Ectodermal cell (in vitro differentiated cells): Measurements from ENCODE around the gene TSC22D3.

Experiments
- H3K27ac ChIP-seq: 2 replicates; pipeline ENCODE4 v1.7.0; 2013; ENCODE audit warnings: mild to moderate bottlenecking, low read depth, low read length; ENCODE audit not compliant: insufficient read depth, poor library complexity, severe bottlenecking
- H3K27me3 ChIP-seq: 2 replicates; pipeline ENCODE4 v1.7.0; 2013; ENCODE audit warnings: mild to moderate bottlenecking, low read length; ENCODE audit not compliant: insufficient read depth, control insufficient read depth, poor library complexity, severe bottlenecking
- H3K36me3 ChIP-seq: one replicate; pipeline ENCODE4 v1.7.0; 2013; ENCODE audit warnings: low read length; ENCODE audit not compliant: control insufficient read depth, insufficient read depth
- H3K4me1 ChIP-seq: one replicate; pipeline ENCODE4 v1.7.0; 2013; ENCODE audit warnings: low read length; ENCODE audit not compliant: control insufficient read depth, insufficient read depth
- H3K4me3 ChIP-seq: 2 replicates; pipeline ENCODE4 v1.7.0; 2013; ENCODE audit warnings: low read depth, low read length, control low read depth; ENCODE audit not compliant: insufficient read depth
- H3K9me3 ChIP-seq: 2 replicates; pipeline ENCODE4 v1.7.0; 2013; ENCODE audit warnings: mild to moderate bottlenecking, low read length, moderate library complexity; ENCODE audit not compliant: control insufficient read depth
- WGBS, 2 experiments: methylation state at CpG; one replicate each; pipeline ENCODE4 v1.1.7; 2013; ENCODE audit warnings: missing lambda C conversion rate in 2 of 2; 5-methylcytosine and 5-hydroxymethylcytosine counted together

Gene TSC22D3

DNA sequence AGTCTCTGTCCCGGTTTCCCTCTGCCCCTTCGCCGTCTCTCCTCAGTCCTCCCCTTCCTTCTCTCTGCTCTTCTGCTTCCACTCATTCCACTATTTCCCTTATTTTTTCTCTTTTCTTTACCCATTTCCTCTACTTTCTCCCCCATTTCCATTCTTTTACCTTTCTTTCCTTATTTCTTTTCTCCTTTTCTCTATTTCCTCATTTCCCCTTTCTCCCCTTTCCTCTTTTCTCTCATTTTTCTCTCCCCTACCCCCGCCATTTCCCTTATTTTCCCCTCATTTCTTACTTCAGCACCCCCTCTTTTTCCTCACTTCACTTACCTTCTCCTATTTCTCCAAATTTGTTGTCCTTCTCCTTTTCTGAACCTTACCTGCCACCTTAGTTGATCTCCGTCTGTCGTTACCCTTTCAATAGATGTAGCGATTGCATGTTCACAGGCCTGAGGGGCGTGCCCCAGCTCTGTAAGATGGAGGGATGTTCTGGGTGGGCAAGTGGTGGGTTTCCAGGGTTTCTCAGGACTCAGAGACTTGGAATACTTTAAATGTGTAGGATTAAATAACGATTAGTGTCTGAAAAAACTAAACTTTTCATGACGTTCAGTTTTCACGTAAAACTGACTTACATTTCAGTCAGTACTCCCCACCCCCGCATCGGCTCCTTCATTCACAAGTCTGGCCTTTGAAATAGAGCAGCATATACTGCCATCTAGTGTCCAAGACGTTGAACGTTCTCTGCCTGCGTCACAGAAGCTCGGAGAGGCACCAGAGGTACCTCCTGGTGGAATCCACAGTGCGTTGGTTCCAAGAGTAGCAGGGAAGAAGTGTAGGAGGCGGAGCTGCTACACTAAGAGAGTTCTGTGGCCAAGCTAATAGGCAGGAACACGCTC, 1.3 kb upstream of the TSC22D3 start:
- H3K9me3 ChIP-seq: no peaks in the 10 kb centered on the region
- WGBS, 2 experiments: 6% methylated on average over 19 to 20 of the region's 20 CpGs
- peak overlapping the region; percentile 30 for H3K4me3 ChIP-seq
- H3K27ac ChIP-seq: no peak overlapping the region
- peaks cover 39% of the 10 kb centered on the region for H3K27me3 ChIP-seq
- H3K36me3 ChIP-seq: no peaks in the 10 kb centered on the region
- H3K4me1 ChIP-seq: no peaks in the 10 kb centered on the region

DNA sequence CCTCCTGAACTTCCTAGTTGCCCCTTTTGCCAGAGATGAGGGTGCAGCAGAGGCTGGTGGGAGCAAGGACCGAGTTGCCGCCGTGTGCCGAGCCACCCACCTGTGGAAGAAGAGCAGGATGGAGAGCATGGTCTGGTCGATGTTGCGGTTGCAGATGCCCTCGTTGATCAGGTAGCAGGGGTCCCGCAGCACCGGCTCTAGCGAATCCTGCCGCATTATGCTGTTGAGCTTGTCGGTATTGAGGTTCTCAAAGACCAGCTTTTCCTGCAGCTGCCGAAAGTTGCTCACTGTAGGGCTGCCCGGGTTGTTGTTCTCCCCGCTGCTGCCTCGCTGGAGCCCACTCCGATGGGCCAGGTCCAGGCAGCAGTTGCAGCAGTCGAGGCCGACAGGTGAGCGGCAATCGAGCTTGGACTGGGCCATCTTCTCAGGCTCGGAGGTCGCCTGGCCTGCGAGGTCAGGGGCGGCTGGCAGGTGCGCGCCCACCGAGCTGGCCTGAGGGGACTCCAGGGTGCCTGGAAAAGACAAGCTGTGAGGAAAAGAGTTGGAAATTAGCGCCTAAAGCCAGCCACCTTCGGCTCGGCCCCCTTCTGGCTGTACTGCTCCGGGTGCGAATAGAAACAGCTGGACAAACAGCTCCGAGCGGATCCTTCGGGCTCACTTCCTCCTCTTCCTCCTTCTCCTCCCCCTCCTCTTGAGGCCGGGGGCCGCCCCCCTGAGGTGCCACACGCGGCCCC, 420 bp downstream of the TSC22D3 start:
- 6% methylated on average over 36 to 40 of the region's 40 CpGs for WGBS, 2 experiments
- no peak overlapping the region for H3K27ac ChIP-seq
- H3K27me3 ChIP-seq: peaks cover 39% of the 10 kb centered on the region
- H3K4me3 ChIP-seq: peak overlapping the region; percentile 30
- no peaks in the 10 kb centered on the region for H3K36me3 ChIP-seq
- H3K4me1 ChIP-seq: no peaks in the 10 kb centered on the region
- H3K9me3 ChIP-seq: no peaks in the 10 kb centered on the region

DNA sequence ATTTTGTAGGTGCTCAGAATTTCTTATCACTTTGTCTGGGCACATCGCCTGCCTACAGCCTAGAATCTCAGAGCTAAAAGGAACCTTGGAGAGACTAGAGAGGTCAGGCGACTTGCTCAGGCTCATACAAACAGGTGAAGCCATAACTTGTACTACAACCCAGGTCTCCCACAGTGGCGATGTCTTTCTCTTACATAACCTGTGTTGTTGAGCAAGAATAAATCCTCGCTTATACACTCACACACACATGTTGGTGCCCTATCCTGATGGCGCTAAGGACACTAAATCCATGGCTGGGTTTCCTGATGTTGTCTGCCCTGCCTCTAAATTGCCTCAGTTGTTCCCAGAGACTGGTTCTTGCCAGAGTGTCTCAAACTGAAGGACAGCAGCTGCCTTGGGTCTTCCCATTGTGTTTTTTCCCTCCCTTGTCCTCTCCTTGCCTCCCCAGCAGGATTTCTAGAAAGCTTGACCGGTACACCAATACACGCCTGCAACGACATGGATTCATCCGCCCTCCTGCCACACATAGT, 1.6 kb downstream of the TSC22D3 start:
- Histone ChIP-seq H3K9me3 (no peaks in the 10 kb centered on the region), H3K27me3 (peaks cover 39% of the 10 kb centered on the region), H3K27ac (no peak overlapping the region), H3K36me3 (no peaks in the 10 kb centered on the region), H3K4me1 (no peaks in the 10 kb centered on the region), H3K4me3 (no peak overlapping the region)
- WGBS, 2 experiments: 66 to 70% methylated on average over 9 of the region's 9 CpGs

DNA sequence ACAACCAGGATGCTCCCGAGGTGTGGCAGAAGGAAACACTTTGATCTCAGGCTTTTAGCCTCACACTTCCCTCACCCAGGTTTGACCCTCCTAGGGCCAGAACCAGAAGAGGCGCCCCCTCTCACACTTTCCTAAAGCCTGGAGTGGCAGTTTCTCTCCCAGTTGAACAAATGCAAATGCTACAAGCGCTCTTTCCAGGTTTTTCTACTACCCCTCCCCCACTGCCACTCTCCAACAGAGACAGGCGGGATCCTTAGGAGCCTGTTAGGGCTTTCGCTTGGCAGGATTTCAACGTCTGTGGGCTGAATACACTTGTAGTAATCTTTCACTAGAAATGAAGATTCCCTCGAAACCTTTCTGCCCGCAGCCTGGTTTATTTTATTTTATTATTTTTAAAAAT, 2.4 kb downstream of the TSC22D3 start:
- Histone ChIP-seq H3K4me3 (no peak overlapping the region), H3K27me3 (peaks cover 39% of the 10 kb centered on the region), H3K4me1 (no peaks in the 10 kb centered on the region), H3K27ac (no peak overlapping the region), H3K36me3 (no peaks in the 10 kb centered on the region), H3K9me3 (no peaks in the 10 kb centered on the region)
- 2 to 5% methylated on average over 6 of the region's 8 CpGs for WGBS, 2 experiments

DNA sequence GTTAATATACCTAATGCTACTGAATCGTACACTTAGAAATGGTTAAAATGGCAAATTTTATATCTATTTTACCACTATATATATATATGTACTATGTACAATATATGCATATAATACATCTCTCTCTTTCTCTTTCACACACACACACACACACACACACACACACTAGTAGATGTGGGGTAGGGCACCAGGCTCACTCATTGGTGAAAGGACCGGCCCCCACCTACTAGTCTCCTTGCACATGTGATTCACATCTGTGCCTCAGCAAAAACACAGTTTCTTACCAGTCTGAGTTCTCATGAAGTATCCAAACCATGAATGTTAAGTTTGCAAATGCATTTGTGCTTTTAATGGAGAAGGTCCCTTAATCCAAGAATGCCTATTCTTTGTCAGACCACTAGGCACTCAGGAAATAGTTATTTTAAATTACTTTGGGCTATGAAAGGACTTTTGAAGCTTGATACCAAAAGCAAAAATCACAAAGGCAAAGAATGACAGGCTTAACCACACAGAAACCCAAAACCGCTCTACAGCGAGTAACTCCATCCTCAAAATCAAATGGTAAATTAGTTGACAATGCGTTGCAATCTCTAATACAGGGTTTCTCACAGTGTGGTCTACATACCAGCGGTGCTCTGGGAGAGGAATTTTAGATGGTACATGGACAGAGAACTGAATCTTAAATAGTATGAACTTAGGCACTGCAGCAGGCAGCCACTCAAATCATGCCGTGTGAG, 5.8 kb downstream of the TSC22D3 start:
- no peaks in the 10 kb centered on the region for H3K4me1 ChIP-seq
- H3K36me3 ChIP-seq: no peaks in the 10 kb centered on the region
- no peak overlapping the region for H3K4me3 ChIP-seq
- H3K27me3 ChIP-seq: peaks cover 16% of the 10 kb centered on the region
- H3K27ac ChIP-seq: no peak overlapping the region
- 93 to 95% methylated on average over 4 to 6 of the region's 7 CpGs for WGBS, 2 experiments
- H3K9me3 ChIP-seq: no peaks in the 10 kb centered on the region

DNA sequence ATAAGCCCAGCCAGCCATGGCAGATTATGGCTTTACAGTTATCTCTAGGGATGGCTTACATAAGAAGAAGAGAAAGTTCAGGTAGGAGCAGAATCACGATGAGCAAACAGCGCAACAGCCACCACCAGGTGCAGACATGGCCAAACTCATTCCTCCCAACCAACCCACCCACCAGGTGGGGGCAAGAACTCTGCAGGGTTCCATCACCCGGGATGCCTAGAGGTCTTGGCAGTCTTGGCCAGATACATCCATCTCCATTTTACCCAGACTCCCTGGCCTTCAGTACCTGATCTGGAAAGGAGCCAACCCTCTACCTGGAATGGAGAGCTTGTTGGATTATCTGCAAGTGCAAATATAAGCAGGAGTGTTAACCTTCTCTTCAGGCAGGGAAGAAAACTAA, 7.5 kb downstream of the TSC22D3 start:
- H3K9me3 ChIP-seq: no peaks in the 10 kb centered on the region
- no peaks in the 10 kb centered on the region for H3K27me3 ChIP-seq
- no peak overlapping the region for H3K4me3 ChIP-seq
- no peak overlapping the region for H3K27ac ChIP-seq
- H3K4me1 ChIP-seq: no peaks in the 10 kb centered on the region
- 86 to 97% methylated on average over 3 of the region's 3 CpGs for WGBS, 2 experiments
- H3K36me3 ChIP-seq: no peaks in the 10 kb centered on the region

DNA sequence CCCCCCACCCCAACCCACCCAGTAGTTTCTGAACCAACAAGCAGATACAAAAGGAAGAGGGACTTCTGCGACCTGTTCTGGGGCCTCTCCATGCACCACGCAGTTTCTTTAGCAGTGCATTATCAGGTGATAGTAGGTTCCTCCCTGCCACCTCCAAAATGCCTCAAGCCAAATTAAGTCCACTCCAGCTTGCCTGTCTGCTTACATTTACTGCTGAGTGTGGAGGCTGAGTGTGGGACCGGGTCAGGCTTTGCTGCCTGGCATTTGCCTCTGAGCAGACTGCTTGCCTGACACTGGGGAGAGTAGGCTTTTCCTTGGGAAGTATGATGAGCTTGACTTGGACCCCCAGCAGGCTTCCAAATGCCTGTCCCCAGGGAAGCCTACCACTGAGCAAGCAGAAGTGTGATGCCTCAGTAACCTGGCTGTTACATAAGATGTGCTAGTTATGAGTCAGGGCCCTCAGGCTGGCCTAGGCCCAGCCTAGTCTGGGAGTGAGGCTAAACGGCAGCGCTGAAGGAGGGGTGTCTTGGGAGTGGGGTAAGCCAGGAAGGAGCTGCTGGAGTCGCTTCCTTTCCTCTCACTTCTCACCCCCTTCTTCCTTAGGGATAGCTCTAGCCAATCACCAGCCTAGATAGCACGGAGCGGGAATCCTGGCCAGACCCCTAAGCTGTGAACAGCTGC, 9.0 kb downstream of the TSC22D3 start:
- Histone ChIP-seq H3K27ac (no peak overlapping the region), H3K27me3 (no peaks in the 10 kb centered on the region), H3K4me1 (no peaks in the 10 kb centered on the region), H3K4me3 (no peak overlapping the region), H3K9me3 (no peaks in the 10 kb centered on the region), H3K36me3 (no peaks in the 10 kb centered on the region)
- 79 to 88% methylated on average over 3 to 8 of the region's 8 CpGs for WGBS, 2 experiments

DNA sequence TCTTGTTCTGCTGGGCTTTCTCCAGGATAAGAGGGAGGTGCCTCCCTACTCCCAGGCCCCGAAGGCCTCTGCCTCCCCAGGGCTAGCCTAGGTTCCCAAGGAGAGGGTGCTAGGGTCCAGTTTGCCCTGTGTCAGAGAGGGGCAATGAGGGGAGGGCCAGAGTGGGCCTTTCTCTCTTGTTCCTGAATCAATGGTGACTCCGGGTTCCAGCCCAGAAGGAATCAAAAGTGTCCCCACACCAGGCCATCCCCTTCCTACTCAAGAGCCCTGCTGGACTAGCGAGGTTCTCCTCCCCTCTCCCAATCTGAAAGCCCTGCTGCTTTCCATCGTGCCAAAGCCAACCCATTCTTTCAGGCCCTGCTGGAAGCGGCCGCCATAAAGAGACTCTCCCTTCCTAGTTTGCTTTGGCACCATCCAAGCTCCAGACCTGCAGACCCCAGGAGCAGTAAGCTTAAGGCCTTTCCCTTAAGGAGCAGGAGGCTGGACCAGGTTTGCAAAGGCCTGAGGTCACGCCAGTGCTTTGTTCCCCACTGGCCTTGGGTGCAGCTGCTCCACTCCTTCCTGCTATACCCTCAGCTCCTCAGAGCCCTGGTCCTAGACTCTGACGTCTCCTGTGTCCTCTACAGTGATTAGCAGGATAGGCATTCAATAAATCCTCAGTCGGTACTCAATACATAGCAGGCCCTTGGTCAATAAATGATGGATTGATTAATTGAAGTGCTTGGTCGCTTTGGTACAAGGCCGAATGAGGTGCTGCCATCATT, 10.6 kb downstream of the TSC22D3 start:
- no peaks in the 10 kb centered on the region for H3K4me1 ChIP-seq
- H3K9me3 ChIP-seq: no peaks in the 10 kb centered on the region
- no peaks in the 10 kb centered on the region for H3K27me3 ChIP-seq
- H3K36me3 ChIP-seq: no peaks in the 10 kb centered on the region
- no peak overlapping the region for H3K4me3 ChIP-seq
- no peak overlapping the region for H3K27ac ChIP-seq
- WGBS, 2 experiments: 92 to 93% methylated on average over 11 of the region's 11 CpGs

DNA sequence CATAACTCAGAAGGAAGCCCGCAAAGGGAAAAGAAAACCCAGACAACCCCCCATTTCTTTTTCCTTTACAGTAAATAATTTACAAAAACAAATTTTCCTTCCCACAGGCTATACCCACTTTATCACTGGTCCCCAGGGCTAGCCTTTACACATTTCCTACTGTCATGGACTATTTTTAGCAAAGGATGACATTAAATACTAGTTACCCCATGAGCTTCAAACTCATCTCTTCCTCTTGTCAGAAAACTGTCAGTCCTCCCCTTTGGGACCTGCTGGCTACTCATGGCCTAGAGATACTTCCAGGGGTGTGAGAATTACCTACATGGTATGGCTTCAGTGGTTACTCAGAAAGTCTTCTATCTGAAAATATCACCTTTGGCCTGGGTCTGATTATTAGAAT, 11.9 kb downstream of the TSC22D3 start:
- no peaks in the 10 kb centered on the region for H3K36me3 ChIP-seq
- H3K27ac ChIP-seq: no peak overlapping the region
- H3K4me3 ChIP-seq: no peak overlapping the region
- WGBS, 2 experiments: 85 to 100% methylated on average over 1 of the region's 1 CpG
- H3K9me3 ChIP-seq: no peaks in the 10 kb centered on the region
- H3K4me1 ChIP-seq: no peaks in the 10 kb centered on the region
- H3K27me3 ChIP-seq: no peaks in the 10 kb centered on the region
